Glomerular endothelial cell (primary cell): ENCODE measurements around the gene HDC. TPM values are rescaled to one million over a fixed set of nuclear protein-coding genes. Genes with fewer than 3 reads are reported as not detected.

Experiments
- DNase-seq: peaks from one replicate; pipeline ENCODE4 v3.0.0-alpha.2; 2011; ENCODE audit warnings: low read depth, low spot score; ENCODE audit errors: extremely low read depth
- total RNA-seq: library from RNA; depleted of rRNA; stranded (reverse); fragments of >200 nt; gene quantifications from 2 replicates; pipeline ENCODE4 v1.2.3, GENCODE V29; 2015

The HDC gene
- total RNA-seq, 1 donor from 2014 or later = not detected

DNA sequence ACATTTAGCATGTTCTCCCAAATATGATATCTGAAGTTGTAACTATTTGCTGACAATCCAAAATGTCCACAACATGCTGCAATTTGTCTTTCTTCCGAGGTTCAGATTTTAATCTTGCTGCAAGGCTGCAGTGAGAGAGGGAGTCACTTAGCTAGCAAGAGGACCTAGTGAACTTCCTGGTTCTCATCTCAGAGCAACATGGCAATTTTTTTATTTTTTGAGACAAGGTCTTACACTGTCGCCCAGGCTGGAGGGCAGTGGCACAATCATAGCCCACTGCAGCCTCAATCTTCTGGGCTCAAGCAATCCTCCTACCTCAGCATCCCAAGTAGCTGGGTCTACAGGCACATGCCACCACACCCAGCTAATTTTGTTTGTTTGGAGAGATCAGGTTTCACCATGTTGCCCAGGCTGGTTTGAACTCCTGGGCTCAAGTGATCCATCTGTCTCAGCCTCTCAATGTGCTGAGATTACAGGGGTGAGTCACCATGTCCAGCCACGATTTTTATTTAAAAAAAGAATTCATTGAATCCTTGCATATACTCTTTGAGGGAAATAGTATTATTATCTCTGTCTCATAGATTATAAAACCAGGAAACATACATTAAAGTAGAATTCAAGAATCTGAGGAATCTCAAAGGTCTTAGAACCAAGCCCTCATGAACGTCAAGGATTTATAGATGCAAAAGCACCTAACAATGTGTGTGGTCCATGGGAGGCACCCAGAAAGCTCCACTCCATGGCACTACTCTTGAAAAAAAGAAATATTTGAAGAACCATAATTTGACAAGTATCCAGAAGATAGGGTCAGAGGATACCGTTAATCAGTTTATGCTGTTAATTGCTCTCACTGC is 9.1 kb downstream of the HDC start:
- DNase-seq = no peak

- DNase-seq = no peak
Observed at GRCh38 chr15:50252556-50252955, 13.0 kb downstream of the HDC start.

- no peak for DNase-seq
Observed at GRCh38 chr15:50251638-50252182, 13.8 kb downstream of the HDC start.

- no peak for DNase-seq
Observed at GRCh38 chr15:50250760-50251394, 14.6 kb downstream of the HDC start.

DNA sequence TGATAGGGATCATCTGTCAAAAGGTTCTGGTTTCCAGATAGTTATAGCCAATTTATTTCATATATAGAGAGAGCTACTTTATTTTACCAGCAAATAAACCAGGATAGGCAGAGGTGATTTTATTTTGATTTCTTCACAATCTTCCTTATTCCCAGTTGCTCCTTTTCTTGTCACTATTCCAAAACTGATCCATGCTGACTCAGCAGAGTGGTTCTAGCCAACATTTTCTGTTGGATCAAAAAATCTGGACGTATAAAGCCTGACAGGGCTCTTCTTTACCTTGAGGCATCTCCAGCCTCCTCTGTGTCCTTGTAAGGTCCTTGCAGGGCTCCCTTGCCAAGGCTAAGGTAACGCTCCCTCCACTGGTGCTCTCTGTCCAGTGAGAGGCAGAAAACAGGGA is 15.8 kb downstream of the HDC start:
- no peak for DNase-seq

DNA sequence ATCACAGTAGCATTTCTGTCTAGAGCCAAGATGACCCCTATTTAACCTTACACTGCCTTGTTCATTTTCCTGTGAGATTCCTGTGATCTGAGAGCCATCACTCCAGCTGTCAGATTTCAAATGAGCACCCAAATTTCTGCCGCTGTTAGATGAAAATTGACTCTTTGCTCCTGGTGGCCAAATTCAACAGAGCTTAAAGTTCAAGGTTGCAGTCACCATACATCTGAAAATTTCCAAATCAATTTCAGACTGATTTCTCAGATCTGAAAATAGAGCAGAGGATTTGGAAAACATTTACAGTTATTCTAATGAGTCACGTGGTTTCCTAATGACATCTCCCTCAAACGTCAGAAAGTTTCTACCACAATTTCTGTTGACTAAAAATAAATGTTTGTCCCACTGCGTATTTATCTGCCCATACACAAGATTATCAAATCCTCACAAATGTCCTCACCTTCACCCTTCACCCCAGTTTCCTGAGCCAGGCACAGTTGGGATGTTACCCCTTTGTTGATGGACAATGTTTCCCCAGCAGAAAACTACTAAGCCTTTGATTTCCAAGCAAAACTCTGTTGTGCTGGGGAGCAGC is 16.4 kb downstream of the HDC start:
- no peak for DNase-seq

GRCh38 chr15:50247819-50248655 is 17.5 kb downstream of the HDC start:
- DNase-seq = no peak

DNA sequence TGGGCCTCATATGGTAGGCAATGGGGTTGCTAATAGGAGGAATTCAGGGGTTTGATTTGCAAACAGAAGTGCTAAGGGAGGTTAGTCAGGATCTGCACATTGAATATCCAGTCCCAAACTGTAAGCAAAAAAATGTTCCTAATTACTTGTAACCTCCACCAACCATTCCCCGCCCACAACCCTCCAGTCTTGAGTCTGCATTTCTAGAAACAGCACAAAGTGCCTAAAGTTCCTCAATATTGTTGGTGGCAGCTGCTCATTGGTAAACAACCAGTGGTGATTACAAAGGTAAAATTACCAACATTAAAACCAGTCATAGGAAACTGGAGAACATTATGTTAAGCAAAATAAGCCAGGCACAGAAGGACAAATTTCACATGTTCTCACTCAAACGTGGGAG is 18.9 kb downstream of the HDC start:
- DNase-seq = no peak

- no peak for DNase-seq
Observed at GRCh38 chr15:50244959-50245624, 20.4 kb downstream of the HDC start.

GRCh38 chr15:50244153-50244552 is 21.4 kb downstream of the HDC start:
- no peak for DNase-seq

DNA sequence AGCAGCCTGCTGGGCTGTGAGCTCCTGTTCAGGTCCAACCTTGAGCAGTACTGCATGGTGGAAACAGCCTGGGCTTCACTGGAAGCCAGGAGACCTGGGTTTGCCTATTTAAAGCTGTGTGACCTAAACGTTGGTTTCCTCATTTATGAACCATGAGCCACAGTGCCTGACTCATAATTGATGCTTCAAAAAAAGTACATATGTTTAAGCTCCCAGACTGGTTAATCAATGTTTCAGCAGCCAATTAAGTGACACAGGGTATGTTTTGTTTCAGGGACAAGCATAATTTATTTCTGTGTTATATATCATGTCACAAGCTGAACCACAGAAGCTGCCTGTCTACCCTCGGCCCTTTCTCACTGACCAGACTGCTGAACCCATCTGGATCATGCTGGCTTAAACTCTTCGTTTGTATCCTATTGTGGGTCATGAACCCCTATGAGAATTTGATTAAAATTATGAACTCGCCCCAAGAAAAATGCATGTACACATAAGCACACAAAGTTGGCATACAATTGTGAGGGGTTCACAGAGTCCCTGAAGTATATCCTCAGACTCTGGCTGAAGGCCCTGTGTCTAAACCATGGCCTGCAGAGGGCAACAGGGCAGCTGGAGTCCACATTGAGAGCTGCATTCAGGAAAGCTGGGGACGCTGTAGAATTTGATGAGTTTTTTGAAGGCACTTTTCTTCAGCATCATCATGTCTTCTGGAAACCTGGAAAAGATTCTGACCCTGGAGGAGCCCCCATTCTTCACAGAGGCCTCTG is 23.7 kb downstream of the HDC start:
- DNase-seq = no peak

DNA sequence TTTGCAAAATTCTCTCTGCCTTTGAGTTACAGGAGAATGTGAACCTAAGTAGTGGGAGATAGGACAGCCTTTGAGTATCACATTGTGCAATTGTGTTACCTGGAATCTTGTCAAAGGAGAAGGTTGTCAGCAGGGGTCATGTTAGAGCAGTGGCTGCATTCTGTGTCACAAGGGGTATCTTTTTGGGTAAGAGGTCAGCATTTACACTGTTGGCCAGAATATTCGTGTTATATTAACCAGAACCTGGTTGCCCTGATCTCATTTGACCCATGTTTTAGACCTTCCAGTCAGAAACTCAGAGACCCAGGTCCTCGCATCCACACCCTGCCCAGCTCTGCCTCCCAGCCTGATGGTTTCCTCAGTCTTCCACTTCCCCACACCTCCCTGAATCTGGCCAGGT is 27.3 kb downstream of the HDC start:
- DNase-seq = no peak

- DNase-seq = no peak
Observed at GRCh38 chr15:50236433-50236832, 29.1 kb downstream of the HDC start.

DNA sequence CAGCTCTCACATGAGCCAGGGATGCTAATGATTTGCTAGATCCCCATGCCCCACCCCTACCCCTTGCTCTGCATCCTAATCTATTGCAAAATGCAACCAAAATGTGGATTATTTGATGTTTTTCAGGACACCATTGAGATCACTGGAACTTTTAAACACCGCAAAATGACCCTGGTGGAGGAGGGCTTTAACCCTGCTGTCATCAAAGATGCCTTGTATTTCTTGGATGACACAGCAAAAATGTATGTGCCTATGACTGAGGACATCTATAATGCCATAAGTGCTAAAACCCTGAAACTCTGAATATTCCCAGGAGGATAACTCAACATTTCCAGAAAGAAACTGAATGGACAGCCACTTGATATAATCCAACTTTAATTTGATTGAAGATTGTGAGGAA is 29.7 kb downstream of the HDC start:
- no peak for DNase-seq

DNA sequence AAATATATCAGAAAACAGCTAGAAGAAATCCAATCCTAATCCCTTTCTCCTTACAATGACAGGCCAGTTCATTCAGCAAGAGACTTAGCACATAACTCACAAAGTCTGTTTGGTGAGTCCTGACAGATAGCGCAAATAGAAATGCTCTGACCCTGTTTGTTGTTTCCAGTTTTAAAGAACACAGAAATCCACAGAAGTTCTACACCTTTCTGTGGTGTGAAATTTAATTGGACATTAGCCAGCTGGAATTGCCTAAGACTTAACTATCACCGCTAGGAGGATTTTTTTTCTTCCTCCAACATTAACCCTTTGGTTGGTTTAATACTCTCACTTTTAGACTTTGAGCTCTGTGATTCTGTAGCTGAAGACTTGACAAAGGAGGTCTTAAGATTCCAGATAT is 30.8 kb downstream of the HDC start:
- no peak for DNase-seq

GRCh38 chr15:50233192-50233736 is 32.3 kb downstream of the HDC start:
- no peak for DNase-seq

DNA sequence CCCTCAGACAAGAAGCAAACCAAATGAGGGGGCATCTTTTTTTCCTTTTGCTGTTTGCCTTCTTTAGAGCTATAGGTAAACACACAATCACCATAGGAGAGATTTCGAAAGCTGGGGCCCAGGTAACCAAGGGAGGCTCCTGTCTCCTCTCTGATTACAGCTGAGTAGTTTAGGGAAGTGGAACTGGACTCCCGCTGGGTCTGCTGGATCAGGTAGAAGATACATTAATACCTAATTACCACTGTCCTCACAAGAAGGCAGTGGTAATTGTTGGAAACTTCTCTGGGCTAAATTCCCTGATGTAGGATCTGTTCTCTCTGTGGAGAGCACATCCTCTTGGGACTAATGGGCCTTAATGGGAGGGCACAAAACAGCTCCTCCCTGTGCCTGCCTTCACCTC is 32.7 kb downstream of the HDC start:
- DNase-seq = no peak

GRCh38 chr15:50231761-50232160 is 33.8 kb downstream of the HDC start:
- no peak for DNase-seq

GRCh38 chr15:50229336-50229735 is 36.2 kb downstream of the HDC start:
- DNase-seq = no peak
